Natural killer cell (primary cell): Measurements from ENCODE around the gene ARID3B. TPM values are rescaled to one million over a fixed set of nuclear protein-coding genes. Genes with fewer than 3 reads are reported as not detected.

Source experiments
- ATAC-seq, 3 donors: fragments of 150-1000 bp in 2 of 3; fragments of 200-7000 bp in 1 of 3; cut with Tn5 transposase; 1 replicate in 1 of 3; 2 replicates in 2 of 3; pipeline ENCODE4 v1.10.0; 2021; ENCODE audit warnings: mild to moderate bottlenecking in 2 of 3, moderate library complexity in 2 of 3
- DNase-seq, 2 donors: peaks; one replicate each; pipeline versions ENCODE4 v3.0.0 to v3.0.0-alpha.2; 2013 to 2021; ENCODE audit warnings: mixed read lengths in 1 of 2
- H3K27ac ChIP-seq: one replicate; pipeline ENCODE4 v1.5.1; 2013; ENCODE audit warnings: mild to moderate bottlenecking, low read length
- H3K27me3 ChIP-seq: one replicate; pipeline ENCODE4 v1.6.1; 2013; ENCODE audit warnings: low read length; ENCODE audit not compliant: control insufficient read depth, insufficient read depth
- H3K36me3 ChIP-seq: one replicate; pipeline ENCODE4 v1.6.1; 2013; ENCODE audit warnings: low read length; ENCODE audit not compliant: control insufficient read depth, insufficient read depth
- H3K4me1 ChIP-seq: one replicate; pipeline ENCODE4 v1.6.1; 2013; ENCODE audit warnings: low read length; ENCODE audit not compliant: control insufficient read depth, insufficient read depth
- H3K4me3 ChIP-seq: one replicate; pipeline ENCODE4 v1.5.1; 2013; ENCODE audit warnings: low read length
- H3K9me3 ChIP-seq: one replicate; pipeline ENCODE4 v1.6.1; 2013; ENCODE audit warnings: low read length; ENCODE audit not compliant: control insufficient read depth, insufficient read depth
- H3K27ac Mint-ChIP-seq, 2 donors: one replicate each; pipeline ENCODE4 v1.8.0; 2022; ENCODE audit warnings: mild to moderate bottlenecking in 2 of 2, mixed read lengths in 2 of 2, moderate library complexity in 1 of 2
- H3K27me3 Mint-ChIP-seq, 2 donors: one replicate each; pipeline ENCODE4 v1.8.0; 2022; ENCODE audit warnings: low read depth in 2 of 2, mixed read lengths in 2 of 2
- H3K36me3 Mint-ChIP-seq: one replicate; pipeline ENCODE4 v1.8.0; 2022; ENCODE audit warnings: mixed read lengths
- H3K4me1 Mint-ChIP-seq, 2 donors: one replicate each; pipeline ENCODE4 v1.8.0; 2022; ENCODE audit warnings: mixed read lengths in 2 of 2
- H3K4me3 Mint-ChIP-seq: one replicate; pipeline ENCODE4 v1.8.0; 2022; ENCODE audit warnings: mild to moderate bottlenecking, moderate library complexity, mixed read lengths
- H3K9me3 Mint-ChIP-seq, 2 donors: one replicate each; pipeline ENCODE4 v1.8.0; 2022; ENCODE audit warnings: mixed read lengths in 2 of 2
- WGBS: methylation state at CpG from one replicate; pipeline ENCODE4 v1.1.7; 2013; ENCODE audit warnings: missing lambda C conversion rate; ENCODE audit not compliant: insufficient coverage; 5-methylcytosine and 5-hydroxymethylcytosine counted together
- intact Hi-C: fragments of 100-400 bp; cut with micrococcal nuclease; formaldehyde crosslinking; loops from one replicate; pipeline ENCODE4 v1.14.2; 2022
- total RNA-seq, 4 donors: library from RNA; stranded (reverse); fragments of 120-200 nt in 1 of 4; gene quantifications; one replicate each; pipeline versions ENCODE4 v1.2.3 to v1.2.4, GENCODE V29; 2013 to 2022
- TF ChIP-seq, protein P1 (sequence below): fragments of 200-600 bp; IDR thresholded peaks from one replicate; pipeline ENCODE4 v1.8.0; 2022; ENCODE audit warnings: antibody characterized with exemption

Gene ARID3B
- total RNA-seq, 3 donors from 2014 or later (not counting 1 experiment from before 2014, with no cell fraction given), result 56.4 to 59.2 (median 58.3) TPM

DNA sequence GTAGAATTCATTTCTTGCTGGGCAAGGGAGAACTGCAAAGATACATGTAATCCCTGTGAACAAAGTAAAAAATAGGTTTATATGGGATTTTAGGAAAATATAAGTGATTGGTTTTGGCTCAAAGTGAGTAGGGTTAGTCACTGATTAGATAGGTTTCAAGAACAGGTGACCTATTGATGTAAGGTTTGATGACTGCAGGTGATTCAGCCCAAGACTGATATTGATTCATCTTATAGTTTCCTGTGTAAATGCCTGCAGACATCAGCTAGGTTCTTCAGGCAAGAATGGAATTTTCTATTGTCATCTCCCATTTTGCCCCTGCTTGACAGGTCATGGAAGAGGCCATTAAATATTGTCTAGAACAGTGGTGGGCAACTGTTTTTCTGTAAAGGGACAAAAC is 23.9 kb upstream of the ARID3B start:
- H3K4me3 ChIP-seq, result no peak overlapping the region
- TF ChIP-seq, protein P1, sequence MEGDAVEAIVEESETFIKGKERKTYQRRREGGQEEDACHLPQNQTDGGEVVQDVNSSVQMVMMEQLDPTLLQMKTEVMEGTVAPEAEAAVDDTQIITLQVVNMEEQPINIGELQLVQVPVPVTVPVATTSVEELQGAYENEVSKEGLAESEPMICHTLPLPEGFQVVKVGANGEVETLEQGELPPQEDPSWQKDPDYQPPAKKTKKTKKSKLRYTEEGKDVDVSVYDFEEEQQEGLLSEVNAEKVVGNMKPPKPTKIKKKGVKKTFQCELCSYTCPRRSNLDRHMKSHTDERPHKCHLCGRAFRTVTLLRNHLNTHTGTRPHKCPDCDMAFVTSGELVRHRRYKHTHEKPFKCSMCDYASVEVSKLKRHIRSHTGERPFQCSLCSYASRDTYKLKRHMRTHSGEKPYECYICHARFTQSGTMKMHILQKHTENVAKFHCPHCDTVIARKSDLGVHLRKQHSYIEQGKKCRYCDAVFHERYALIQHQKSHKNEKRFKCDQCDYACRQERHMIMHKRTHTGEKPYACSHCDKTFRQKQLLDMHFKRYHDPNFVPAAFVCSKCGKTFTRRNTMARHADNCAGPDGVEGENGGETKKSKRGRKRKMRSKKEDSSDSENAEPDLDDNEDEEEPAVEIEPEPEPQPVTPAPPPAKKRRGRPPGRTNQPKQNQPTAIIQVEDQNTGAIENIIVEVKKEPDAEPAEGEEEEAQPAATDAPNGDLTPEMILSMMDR, result no peak
- ATAC-seq (no peak), DNase-seq (no peak)
- no peaks in the 10 kb centered on the region for H3K27me3 ChIP-seq
- no peaks in the 10 kb centered on the region for H3K36me3 ChIP-seq
- Mint-ChIP-seq H3K36me3 (no peaks in the 10 kb centered on the region), H3K4me3 (no peak overlapping the region), H3K4me1 (peaks cover 4% of the 10 kb centered on the region in 2 donors), H3K9me3 (no peaks in the 10 kb centered on the region), H3K27ac (no peak overlapping the region), H3K27me3 (no peaks in the 10 kb centered on the region)
- intact Hi-C loops, result no loop called here
- peaks cover 6% of the 10 kb centered on the region for H3K4me1 ChIP-seq
- no peak overlapping the region for H3K27ac ChIP-seq
- H3K9me3 ChIP-seq, result no peaks in the 10 kb centered on the region

DNA sequence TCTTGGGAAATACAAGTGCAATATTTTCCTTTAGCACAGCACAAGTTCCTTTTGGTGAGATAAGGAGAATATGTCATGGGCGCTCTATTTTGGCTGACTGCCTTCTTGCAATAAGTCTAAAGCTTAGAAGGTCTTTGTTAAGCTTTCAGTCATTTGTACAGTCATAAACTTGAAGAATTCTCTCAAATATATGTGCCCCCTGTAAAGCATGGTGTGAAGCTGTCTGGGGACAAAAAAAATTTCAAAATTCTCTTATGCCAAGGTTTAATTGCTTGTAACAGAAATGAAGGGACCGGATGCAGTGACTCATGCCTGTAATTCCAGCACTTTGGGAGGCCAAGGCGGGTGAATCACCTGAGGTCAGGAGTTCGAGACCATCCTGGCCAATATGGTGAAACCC is 21.7 kb upstream of the ARID3B start:
- Mint-ChIP-seq H3K27ac (no peak overlapping the region), H3K9me3 (no peaks in the 10 kb centered on the region), H3K36me3 (no peaks in the 10 kb centered on the region), H3K4me1 (no peaks in the 10 kb centered on the region), H3K27me3 (no peaks in the 10 kb centered on the region), H3K4me3 (no peak overlapping the region)
- intact Hi-C loops, result no loop called here
- ATAC-seq (no peak), DNase-seq (no peak)
- no peak overlapping the region for H3K4me3 ChIP-seq
- H3K9me3 ChIP-seq, result no peaks in the 10 kb centered on the region
- TF ChIP-seq, protein P1, result no peak
- H3K36me3 ChIP-seq, result no peaks in the 10 kb centered on the region
- H3K27me3 ChIP-seq, result no peaks in the 10 kb centered on the region
- 94% methylated on average over 4 of the region's 4 CpGs for WGBS
- no peak overlapping the region for H3K27ac ChIP-seq
- no peaks in the 10 kb centered on the region for H3K4me1 ChIP-seq

DNA sequence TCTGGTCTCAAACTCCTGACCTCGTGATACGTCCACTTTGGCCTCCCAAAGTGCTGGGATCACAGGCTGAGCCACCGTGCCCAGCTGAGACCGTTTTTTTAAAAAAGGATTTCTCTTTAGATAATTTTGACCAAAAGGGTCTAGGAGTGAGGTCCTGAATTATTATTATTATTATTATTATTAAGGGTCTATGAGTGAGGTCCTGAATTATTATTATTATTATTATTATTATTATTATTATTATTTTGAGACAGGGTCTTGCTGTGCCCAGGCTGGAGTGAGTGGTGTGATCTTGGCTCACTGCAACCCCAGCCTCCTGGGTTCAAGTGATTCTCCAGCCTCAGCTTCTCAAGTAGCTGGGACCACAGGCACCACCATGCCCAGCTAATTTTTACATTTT is 20.6 kb upstream of the ARID3B start:
- H3K27ac Mint-ChIP-seq, result no peak overlapping the region
- ATAC-seq, result no peak
- H3K27me3 ChIP-seq, result no peaks in the 10 kb centered on the region
- no peaks in the 10 kb centered on the region for H3K9me3 Mint-ChIP-seq
- TF ChIP-seq, protein P1, result no peak
- H3K9me3 ChIP-seq, result no peaks in the 10 kb centered on the region
- no peaks in the 10 kb centered on the region for H3K27me3 Mint-ChIP-seq
- no peak overlapping the region for H3K4me3 ChIP-seq
- H3K36me3 ChIP-seq, result no peaks in the 10 kb centered on the region
- H3K4me1 ChIP-seq, result no peaks in the 10 kb centered on the region
- H3K36me3 Mint-ChIP-seq, result no peaks in the 10 kb centered on the region
- no peak overlapping the region for H3K27ac ChIP-seq
- 91% methylated on average over 3 of the region's 4 CpGs for WGBS
- H3K4me1 Mint-ChIP-seq, result no peaks in the 10 kb centered on the region
- no peak for DNase-seq
- intact Hi-C loops, result no loop called here
- H3K4me3 Mint-ChIP-seq, result no peak overlapping the region

DNA sequence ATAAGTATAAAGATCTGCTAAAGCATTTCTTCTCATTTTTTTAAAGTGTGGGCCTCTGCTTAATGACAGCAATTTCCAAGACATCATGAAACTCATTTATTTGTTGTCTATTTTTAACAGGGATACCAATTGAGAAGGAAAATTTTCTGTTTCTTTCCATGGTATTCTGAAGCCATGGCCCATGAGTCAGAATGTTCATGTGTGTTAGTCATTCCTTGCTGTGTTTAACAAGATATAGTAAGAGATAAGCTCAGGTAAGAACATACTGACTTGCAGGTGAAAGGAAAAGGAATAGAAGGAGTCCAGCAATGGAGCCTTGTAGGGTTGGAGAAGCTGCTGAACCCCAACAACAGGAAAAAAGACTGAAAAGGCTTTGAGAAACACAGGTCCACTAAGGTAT is 17.0 kb upstream of the ARID3B start:
- intact Hi-C loops, result no loop called here
- H3K27me3 Mint-ChIP-seq, result no peaks in the 10 kb centered on the region
- Histone ChIP-seq H3K4me1 (no peaks in the 10 kb centered on the region), H3K36me3 (no peaks in the 10 kb centered on the region), H3K9me3 (no peaks in the 10 kb centered on the region), H3K27ac (no peak overlapping the region), H3K27me3 (no peaks in the 10 kb centered on the region), H3K4me3 (no peak overlapping the region)
- no peak overlapping the region for H3K27ac Mint-ChIP-seq
- H3K4me3 Mint-ChIP-seq, result no peak overlapping the region
- H3K36me3 Mint-ChIP-seq, result no peaks in the 10 kb centered on the region
- DNase-seq (no peak), ATAC-seq (no peak)
- no peaks in the 10 kb centered on the region for H3K4me1 Mint-ChIP-seq
- H3K9me3 Mint-ChIP-seq, result no peaks in the 10 kb centered on the region
- TF ChIP-seq, protein P1, result no peak
